Immature natural killer cell (primary cell): Measurements from ENCODE around the gene ANKDD1A. TPM values are rescaled to one million over a fixed set of nuclear protein-coding genes. Genes with fewer than 3 reads are reported as not detected.

ENCODE experiments used
- DNase-seq, 3 donors: peaks; one replicate each; pipeline ENCODE4 v3.0.0; 2022; ENCODE audit warnings: mixed read lengths in 1 of 3
- H3K27ac Mint-ChIP-seq, 6 donors: one replicate each; pipeline ENCODE4 v1.8.0; 2020; ENCODE audit warnings: mixed read lengths in 6 of 6, mild to moderate bottlenecking in 5 of 6, inconsistent platforms in 4 of 6, moderate library complexity in 3 of 6
- H3K27me3 Mint-ChIP-seq, 3 donors: one replicate each; pipeline ENCODE4 v1.8.0; 2020 to 2021; ENCODE audit warnings: low read depth in 3 of 3, mild to moderate bottlenecking in 3 of 3, mixed read lengths in 3 of 3, moderate library complexity in 3 of 3, inconsistent platforms in 1 of 3
- H3K36me3 Mint-ChIP-seq, 3 donors: one replicate each; pipeline ENCODE4 v1.8.0; 2020; ENCODE audit warnings: mixed read lengths in 3 of 3, inconsistent platforms in 2 of 3, mild to moderate bottlenecking in 2 of 3
- H3K4me1 Mint-ChIP-seq, 2 donors: one replicate each; pipeline ENCODE4 v1.8.0; 2020; ENCODE audit warnings: inconsistent platforms in 2 of 2, mild to moderate bottlenecking in 2 of 2, mixed read lengths in 2 of 2, moderate library complexity in 1 of 2
- H3K4me3 Mint-ChIP-seq, 5 donors: one replicate each; pipeline ENCODE4 v1.8.0; 2020; ENCODE audit warnings: mild to moderate bottlenecking in 5 of 5, mixed read lengths in 5 of 5, inconsistent platforms in 3 of 5, moderate library complexity in 3 of 5
- H3K9me3 Mint-ChIP-seq, 6 donors: one replicate each; pipeline ENCODE4 v1.8.0; 2020; ENCODE audit warnings: mild to moderate bottlenecking in 6 of 6, mixed read lengths in 6 of 6, inconsistent platforms in 4 of 6, moderate library complexity in 3 of 6
- polyA plus RNA-seq, 3 donors: library from polyadenylated mRNA; unstranded; fragments of 300-500 nt; fragmentation: Illumina TruSeq; gene quantifications; one replicate each; pipeline ENCODE4 v1.2.3, GENCODE V29; 2021

ANKDD1A gene
- polyA plus RNA-seq, 3 donors from 2014 or later, result 1.5 to 3.1 (median 2.3) TPM

- Mint-ChIP-seq H3K4me3 (peak overlapping the region; percentile 71 to 87 (median 80)), H3K36me3 (peaks cover 0 to 4% (median 0%) of the 10 kb centered on the region in 3 donors), H3K4me1 (peaks cover 35 to 42% of the 10 kb centered on the region in 2 donors), H3K27me3 (peaks cover 2 to 6% (median 2%) of the 10 kb centered on the region in 3 donors), H3K9me3 (no peaks in the 10 kb centered on the region), H3K27ac (peak overlapping the region; percentile 87 to 97 (median 93))
- DNase-seq, result peak; percentile 75 to 84 (median 78)
These were observed 27.6 kb upstream of the ANKDD1A start for GRCh38 chr15:64883997-64884511.

GRCh38 chr15:64884679-64885078 lies 27.0 kb upstream of the ANKDD1A start:
- no peak for DNase-seq
- H3K27ac Mint-ChIP-seq, result peak overlapping the region in 4 of 6 donors; percentile 87 to 97 (median 94)
- peaks cover 35 to 40% of the 10 kb centered on the region in 2 donors for H3K4me1 Mint-ChIP-seq
- H3K9me3 Mint-ChIP-seq, result no peaks in the 10 kb centered on the region
- H3K27me3 Mint-ChIP-seq, result peaks cover 2 to 6% (median 2%) of the 10 kb centered on the region in 3 donors
- peak overlapping the region in 2 of 5 donors; percentile 80 to 87 for H3K4me3 Mint-ChIP-seq
- H3K36me3 Mint-ChIP-seq, result peaks cover 0 to 4% (median 0%) of the 10 kb centered on the region in 3 donors

- DNase-seq, result no peak
- no peaks in the 10 kb centered on the region for H3K36me3 Mint-ChIP-seq
- no peaks in the 10 kb centered on the region for H3K9me3 Mint-ChIP-seq
- H3K27me3 Mint-ChIP-seq, result peaks cover 7 to 18% (median 18%) of the 10 kb centered on the region in 3 donors
- H3K4me1 Mint-ChIP-seq, result peaks cover 42 to 45% of the 10 kb centered on the region in 2 donors
- H3K27ac Mint-ChIP-seq, result no peak overlapping the region
- H3K4me3 Mint-ChIP-seq, result no peak overlapping the region
These were observed 23.4 kb upstream of the ANKDD1A start for GRCh38 chr15:64888336-64888735.

GRCh38 chr15:64891561-64891960 lies 20.1 kb upstream of the ANKDD1A start:
- Mint-ChIP-seq H3K27ac (peak overlapping the region; percentile 93 to 99 (median 98)), H3K27me3 (peaks cover 11 to 27% (median 23%) of the 10 kb centered on the region in 3 donors), H3K4me3 (peak overlapping the region in 4 of 5 donors; percentile 83 to 89 (median 85)), H3K4me1 (peaks cover 58 to 59% of the 10 kb centered on the region in 2 donors), H3K9me3 (no peaks in the 10 kb centered on the region), H3K36me3 (no peaks in the 10 kb centered on the region)
- DNase-seq, result no peak

- no peak for DNase-seq
- Mint-ChIP-seq H3K4me1 (peaks cover 68 to 69% of the 10 kb centered on the region in 2 donors), H3K36me3 (no peaks in the 10 kb centered on the region), H3K27ac (peak overlapping the region; percentile 93 to 99 (median 98)), H3K4me3 (peak overlapping the region; percentile 70 to 89 (median 84)), H3K27me3 (peaks cover 11 to 27% (median 23%) of the 10 kb centered on the region in 3 donors), H3K9me3 (no peaks in the 10 kb centered on the region)
These were observed 18.8 kb upstream of the ANKDD1A start for GRCh38 chr15:64892847-64893403.

GRCh38 chr15:64893481-64894394 lies 18.0 kb upstream of the ANKDD1A start:
- DNase-seq, result peak; percentile 85 to 91 (median 86)
- no peaks in the 10 kb centered on the region for H3K36me3 Mint-ChIP-seq
- H3K27me3 Mint-ChIP-seq, result peaks cover 11 to 27% (median 23%) of the 10 kb centered on the region in 3 donors
- peak overlapping the region; percentile 93 to 99 (median 98) for H3K27ac Mint-ChIP-seq
- H3K4me1 Mint-ChIP-seq, result peaks cover 71 to 73% of the 10 kb centered on the region in 2 donors
- peak overlapping the region; percentile 70 to 89 (median 84) for H3K4me3 Mint-ChIP-seq
- no peaks in the 10 kb centered on the region for H3K9me3 Mint-ChIP-seq

GRCh38 chr15:64894395-64895056 lies 17.2 kb upstream of the ANKDD1A start:
- Mint-ChIP-seq H3K27ac (peak overlapping the region; percentile 93 to 99 (median 98)), H3K27me3 (peaks cover 11 to 27% (median 23%) of the 10 kb centered on the region in 3 donors), H3K36me3 (peaks cover 0 to 4% (median 0%) of the 10 kb centered on the region in 3 donors), H3K9me3 (no peaks in the 10 kb centered on the region), H3K4me1 (peaks cover 71 to 73% of the 10 kb centered on the region in 2 donors), H3K4me3 (peak overlapping the region; percentile 70 to 89 (median 84))
- peak; percentile 45 to 61 (median 56) for DNase-seq

GRCh38 chr15:64895285-64896065 lies 16.2 kb upstream of the ANKDD1A start:
- Mint-ChIP-seq H3K4me1 (peaks cover 71 to 73% of the 10 kb centered on the region in 2 donors), H3K27ac (peak overlapping the region; percentile 93 to 99 (median 98)), H3K9me3 (no peaks in the 10 kb centered on the region), H3K4me3 (peak overlapping the region; percentile 70 to 89 (median 84)), H3K27me3 (peaks cover 11 to 27% (median 23%) of the 10 kb centered on the region in 3 donors), H3K36me3 (peaks cover 0 to 4% (median 0%) of the 10 kb centered on the region in 3 donors)
- DNase-seq, result peak; percentile 63 to 68 (median 64)

GRCh38 chr15:64896371-64897069 lies 15.2 kb upstream of the ANKDD1A start:
- Mint-ChIP-seq H3K9me3 (peaks cover 0 to 3% (median 0%) of the 10 kb centered on the region in 6 donors), H3K4me3 (peak overlapping the region in 4 of 5 donors; percentile 70 to 89 (median 84)), H3K4me1 (peaks cover 67 to 71% of the 10 kb centered on the region in 2 donors)

GRCh38 chr15:64897345-64897985 lies 14.2 kb upstream of the ANKDD1A start:
- H3K27ac Mint-ChIP-seq, result peak overlapping the region in 5 of 6 donors; percentile 17 to 99 (median 45)
- peaks cover 13 to 19% (median 14%) of the 10 kb centered on the region in 3 donors for H3K27me3 Mint-ChIP-seq
- peaks cover 0 to 4% (median 4%) of the 10 kb centered on the region in 3 donors for H3K36me3 Mint-ChIP-seq
- no peak for DNase-seq
- peaks cover 67 to 71% of the 10 kb centered on the region in 2 donors for H3K4me1 Mint-ChIP-seq
- H3K9me3 Mint-ChIP-seq, result peaks cover 0 to 3% (median 0%) of the 10 kb centered on the region in 6 donors
- H3K4me3 Mint-ChIP-seq, result peak overlapping the region in 1 of 5 donors; percentile 30

More at GRCh38 chr15:64896371-64897069, 15.2 kb upstream of the ANKDD1A start:
- DNase-seq, result no peak
- Mint-ChIP-seq H3K36me3 (peaks cover 0 to 4% (median 4%) of the 10 kb centered on the region in 3 donors), H3K27ac (peak overlapping the region; percentile 93 to 99 (median 98)), H3K27me3 (peaks cover 14 to 27% (median 23%) of the 10 kb centered on the region in 3 donors)

- H3K4me1 Mint-ChIP-seq, result peaks cover 67 to 71% of the 10 kb centered on the region in 2 donors
These were observed 13.3 kb upstream of the ANKDD1A start for GRCh38 chr15:64898406-64898805.

More at GRCh38 chr15:64898406-64898805, 13.3 kb upstream of the ANKDD1A start:
- peaks cover 4 to 11% (median 10%) of the 10 kb centered on the region in 3 donors for H3K27me3 Mint-ChIP-seq
- DNase-seq, result no peak
- H3K36me3 Mint-ChIP-seq, result peaks cover 0 to 4% (median 4%) of the 10 kb centered on the region in 3 donors
- no peak overlapping the region for H3K4me3 Mint-ChIP-seq
- H3K9me3 Mint-ChIP-seq, result peaks cover 0 to 3% (median 0%) of the 10 kb centered on the region in 6 donors
- peak overlapping the region in 2 of 6 donors; percentile 45 to 56 for H3K27ac Mint-ChIP-seq
